ENCODE data around the gene TNNC1.
A peak's percentile ranks its signal among the peaks of the same experiment; 100 is the strongest.

TNNC1 gene

GRCh38 chr3:52456800-52457183 is 3.0 kb upstream of the TNNC1 start:
- DNase-seq = no peak

- peak; percentile 6 for DNase-seq
Measured at GRCh38 chr3:52456169-52456799, 2.4 kb upstream of the TNNC1 start.

- DNase-seq = peak; percentile 97
Measured at GRCh38 chr3:52455283-52456168, 1.7 kb upstream of the TNNC1 start, which contains the start of gene NISCH. NISCH (plus strand) TSS chr3:52455604; CDS start chr3:52455642, 38 bp downstream.

GRCh38 chr3:52454938-52455282 is 1.1 kb upstream of the TNNC1 start:
- no peak for DNase-seq

GRCh38 chr3:52454250-52454937 is 553 bp upstream of the TNNC1 start:
- peak; percentile 4 for DNase-seq

- no peak for DNase-seq
Measured at GRCh38 chr3:52452570-52453221, 1.1 kb downstream of the TNNC1 start.

- no peak for DNase-seq
Measured at GRCh38 chr3:52452126-52452525, 1.7 kb downstream of the TNNC1 start.

GRCh38 chr3:52451237-52452083 is 2.4 kb downstream of the TNNC1 start:
- no peak for DNase-seq

GRCh38 chr3:52450489-52451236 is 3.2 kb downstream of the TNNC1 start:
- DNase-seq = no peak

- DNase-seq = no peak
Measured at GRCh38 chr3:52447512-52448355, 6.1 kb downstream of the TNNC1 start.

GRCh38 chr3:52446631-52447511 is 7.0 kb downstream of the TNNC1 start:
- DNase-seq = peak; percentile 75

GRCh38 chr3:52446042-52446441 is 7.8 kb downstream of the TNNC1 start:
- no peak for DNase-seq

GRCh38 chr3:52444860-52445793 is 8.7 kb downstream of the TNNC1 start, which contains the start of gene SEMA3G:
SEMA3G (minus strand) TSS chr3:52445103; CDS start chr3:52445027, 76 bp downstream.
- peak; percentile 83 for DNase-seq

- DNase-seq = no peak
Measured at GRCh38 chr3:52443791-52444687, 9.8 kb downstream of the TNNC1 start.

GRCh38 chr3:52443268-52443610 is 10.6 kb downstream of the TNNC1 start:
- DNase-seq = no peak

- DNase-seq = no peak
Measured at GRCh38 chr3:52442409-52443267, 11.2 kb downstream of the TNNC1 start.
